ENCODE results near the gene UVSSA. TPM values are rescaled to one million over a fixed set of nuclear protein-coding genes. Genes with fewer than 3 reads are reported as not detected.

UVSSA gene
- total RNA-seq, 1 donor from 2014 or later, result 35.2 TPM

GRCh38 chr4:1307951-1308735 lies 38.9 kb upstream of the UVSSA start:
- Mint-ChIP-seq H3K4me3 (no peak overlapping the region), H3K27me3 (no peaks in the 10 kb centered on the region), H3K4me1 (peaks cover 51% of the 10 kb centered on the region), H3K36me3 (ENCODE audit: low read depth) (peaks cover 38% of the 10 kb centered on the region), H3K9me3 (no peaks in the 10 kb centered on the region), H3K27ac (no peak overlapping the region)
- ChIA-PET CTCF (interaction anchor here (1.4 to 1.5 kb wide), 2 partner anchors 40 to 177 kb away, joined by 4 to 5 read pairs; no protein-coding TSS in a partner anchor), POLR2A (interaction anchor here (2.0 kb wide), 1 partner anchor 18 kb away, joined by 12 read pairs; the partner anchor contains the start of gene MAEA)
- no peak for TF ChIP-seq CTCF (IDR thresholded peaks at IDR 0.05)
- DNase-seq (no peak), ATAC-seq (ENCODE audit: low read depth) (no peak)
- intact Hi-C loops (cut with micrococcal nuclease), result loop anchor here (2.0 to 5.0 kb wide), 2 partner anchors 19 to 39 kb away; partner anchors contain the start of genes MAEA and UVSSA

GRCh38 chr4:1309261-1310010 lies 37.6 kb upstream of the UVSSA start:
- TF ChIP-seq CTCF (IDR thresholded peaks at IDR 0.05), result no peak
- Mint-ChIP-seq H3K4me1 (peaks cover 51% of the 10 kb centered on the region), H3K36me3 (ENCODE audit: low read depth) (peaks cover 45% of the 10 kb centered on the region), H3K4me3 (peak overlapping the region; percentile 73), H3K9me3 (no peaks in the 10 kb centered on the region), H3K27me3 (no peaks in the 10 kb centered on the region), H3K27ac (no peak overlapping the region)
- intact Hi-C loops (cut with micrococcal nuclease), result loop anchor here (5.0 kb wide), 1 partner anchor 38 kb away; the partner anchor contains the start of gene UVSSA
- ChIA-PET POLR2A (interaction anchor here (0.6 to 2.0 kb wide), 2 partner anchors 20 to 22 kb away, joined by 4 to 12 read pairs; partner anchors contain the start of gene MAEA), CTCF (interaction anchor here (0.8 to 1.5 kb wide), 3 partner anchors 39 to 178 kb away, joined by 4 to 5 read pairs (median 4); no protein-coding TSS in a partner anchor)
- ATAC-seq (ENCODE audit: low read depth), result peak; percentile 86
- peak; percentile 29 for DNase-seq

- no peak for ATAC-seq (ENCODE audit: low read depth)
- Mint-ChIP-seq H3K36me3 (ENCODE audit: low read depth) (peaks cover 52% of the 10 kb centered on the region), H3K27me3 (no peaks in the 10 kb centered on the region), H3K4me3 (peak overlapping the region; percentile 35), H3K9me3 (no peaks in the 10 kb centered on the region), H3K4me1 (peaks cover 51% of the 10 kb centered on the region), H3K27ac (no peak overlapping the region)
- no peak for DNase-seq
- ChIA-PET POLR2A (interaction anchor here (2.0 kb wide), 1 partner anchor 20 kb away, joined by 12 read pairs; the partner anchor contains the start of gene MAEA), CTCF (no interaction called here)
- no peak for TF ChIP-seq CTCF (IDR thresholded peaks at IDR 0.05)
- intact Hi-C loops (cut with micrococcal nuclease), result no loop called here
Measured at GRCh38 chr4:1310031-1310795, 36.8 kb upstream of the UVSSA start.

- Mint-ChIP-seq H3K36me3 (ENCODE audit: low read depth) (peaks cover 51% of the 10 kb centered on the region), H3K27me3 (no peaks in the 10 kb centered on the region), H3K4me3 (no peak overlapping the region), H3K27ac (no peak overlapping the region), H3K4me1 (peaks cover 46% of the 10 kb centered on the region), H3K9me3 (no peaks in the 10 kb centered on the region)
- ATAC-seq (ENCODE audit: low read depth) (no peak), DNase-seq (no peak)
- ChIA-PET POLR2A (no interaction called here), CTCF (no interaction called here)
- intact Hi-C loops (cut with micrococcal nuclease), result no loop called here
- TF ChIP-seq CTCF (IDR thresholded peaks at IDR 0.05), result no peak
Measured at GRCh38 chr4:1310796-1311631, 36.0 kb upstream of the UVSSA start.
